ENCODE data around the gene C15orf39.
"Not testable (repeated sequence)": the region's sequence is repeated elsewhere in the genome, so short reads cannot be mapped to it uniquely, and the experiment has no call there.

- not testable (repeated sequence) for TF ChIP-seq CTCF, POLR2A (IDR thresholded peaks at IDR 0.05)
These were observed 15.9 kb downstream of the C15orf39 start for GRCh38 chr15:75217574-75217973.
